CD8-positive, alpha-beta memory T cell (primary cell): ENCODE data around the gene GOLGA6L7. TPM values are rescaled to one million over a fixed set of nuclear protein-coding genes. Genes with fewer than 3 reads are reported as not detected.
A peak's percentile ranks its signal among the peaks of the same experiment; 100 is the strongest.
"Not testable (repeated sequence)": the region's sequence is repeated elsewhere in the genome, so short reads cannot be mapped to it uniquely, and the experiment has no call there.

ENCODE experiments used
- CTCF ChIA-PET: fragments of 350-600 bp; sonication (Branson Sonifier 250); formaldehyde crosslinking; loops from one replicate; lab custom pipeline; 2021; ENCODE audit warnings: antibody characterized with exemption; lab: Charles Lee
- POLR2A ChIA-PET: fragments of 350-600 bp; sonication (Branson Sonifier 250); formaldehyde crosslinking; loops from one replicate; lab custom pipeline; 2021; ENCODE audit warnings: antibody characterized with exemption; lab: Charles Lee
- DNase-seq, 5 donors: peaks; one replicate each; pipeline versions ENCODE4 v3.0.0 to v3.0.0-alpha.2; 2020 to 2022; ENCODE audit warnings: mixed read lengths in 1 of 5
- H3K27ac ChIP-seq: one replicate; pipeline ENCODE4 v1.7.0; 2013; ENCODE audit warnings: low read depth, mild to moderate bottlenecking, low read length, moderate library complexity
- H3K27me3 ChIP-seq: 2 replicates; pipeline ENCODE4 v1.7.0; 2013; ENCODE audit warnings: low read length, mild to moderate bottlenecking; ENCODE audit not compliant: insufficient read depth, poor library complexity, severe bottlenecking
- H3K36me3 ChIP-seq: 2 replicates; pipeline ENCODE4 v1.7.0; 2013; ENCODE audit warnings: mild to moderate bottlenecking, low read length, moderate library complexity; ENCODE audit not compliant: insufficient read depth
- H3K4me1 ChIP-seq: 2 replicates; pipeline ENCODE4 v1.7.0; 2013; ENCODE audit warnings: mild to moderate bottlenecking, low read length, moderate library complexity; ENCODE audit not compliant: insufficient read depth
- H3K4me3 ChIP-seq: 2 replicates; pipeline ENCODE4 v1.7.0; 2013; ENCODE audit warnings: mild to moderate bottlenecking, low read length
- H3K9me3 ChIP-seq: 2 replicates; pipeline ENCODE4 v1.7.0; 2013; ENCODE audit warnings: mild to moderate bottlenecking, low read length
- H3K27ac Mint-ChIP-seq, 8 donors: one replicate each; pipeline ENCODE4 v1.8.0; 2020 to 2021; ENCODE audit warnings: mixed read lengths in 8 of 8, mild to moderate bottlenecking in 6 of 8, inconsistent platforms in 3 of 8, moderate library complexity in 3 of 8
- H3K27me3 Mint-ChIP-seq, 2 donors: one replicate each; pipeline ENCODE4 v1.8.0; 2020 to 2021; ENCODE audit warnings: mixed read lengths in 2 of 2, mild to moderate bottlenecking in 1 of 2, moderate library complexity in 1 of 2
- H3K36me3 Mint-ChIP-seq, 3 donors: one replicate each; pipeline ENCODE4 v1.8.0; 2020 to 2021; ENCODE audit warnings: mixed read lengths in 3 of 3, inconsistent platforms in 1 of 3, mild to moderate bottlenecking in 1 of 3
- H3K4me1 Mint-ChIP-seq, 3 donors: one replicate each; pipeline ENCODE4 v1.8.0; 2020 to 2021; ENCODE audit warnings: mixed read lengths in 3 of 3, inconsistent platforms in 1 of 3, mild to moderate bottlenecking in 1 of 3
- H3K4me3 Mint-ChIP-seq, 7 donors: one replicate each; pipeline ENCODE4 v1.8.0; 2020 to 2021; ENCODE audit warnings: mixed read lengths in 7 of 7, mild to moderate bottlenecking in 6 of 7, moderate library complexity in 4 of 7, inconsistent platforms in 2 of 7
- H3K9me3 Mint-ChIP-seq, 5 donors: one replicate each; pipeline ENCODE4 v1.8.0; 2020 to 2022; ENCODE audit warnings: mixed read lengths in 5 of 5, mild to moderate bottlenecking in 3 of 5, moderate library complexity in 2 of 5, inconsistent platforms in 1 of 5
- polyA plus RNA-seq: library from polyadenylated mRNA; unstranded; fragments of 300-500 nt; fragmentation: Illumina TruSeq; gene quantifications from one replicate; pipeline ENCODE4 v1.2.3, GENCODE V29; 2021
- total RNA-seq, 2 experiments: library from RNA; stranded (reverse); gene quantifications; one replicate each; pipeline ENCODE4 v1.2.3, GENCODE V29; 2021

The GOLGA6L7 gene
- total and polyA plus RNA-seq, 3 experiments from 2014 or later, result not detected

GRCh38 chr15:28810444-28810843 is 38.0 kb downstream of the GOLGA6L7 start:
- H3K36me3 ChIP-seq, H3K36me3 Mint-ChIP-seq, DNase-seq, H3K27me3 ChIP-seq, H3K4me1 Mint-ChIP-seq, H3K27me3 Mint-ChIP-seq, CTCF ChIA-PET, H3K27ac ChIP-seq, H3K4me1 ChIP-seq, H3K9me3 Mint-ChIP-seq, H3K9me3 ChIP-seq, H3K4me3 Mint-ChIP-seq, POLR2A ChIA-PET, H3K4me3 ChIP-seq: not testable (repeated sequence)
- peak overlapping the region in 1 of 8 donors; percentile 47 for H3K27ac Mint-ChIP-seq

- H3K36me3 Mint-ChIP-seq, CTCF ChIA-PET: not testable (repeated sequence)
Measured at GRCh38 chr15:28808136-28808535, 40.3 kb downstream of the GOLGA6L7 start.

GRCh38 chr15:28800366-28800765 is 48.1 kb downstream of the GOLGA6L7 start:
- H3K27me3 Mint-ChIP-seq, H3K4me3 ChIP-seq, H3K36me3 ChIP-seq, H3K27me3 ChIP-seq, CTCF ChIA-PET, POLR2A ChIA-PET, H3K4me1 Mint-ChIP-seq, H3K9me3 ChIP-seq, H3K27ac ChIP-seq, H3K4me3 Mint-ChIP-seq, H3K9me3 Mint-ChIP-seq, H3K36me3 Mint-ChIP-seq, DNase-seq, H3K4me1 ChIP-seq, H3K27ac Mint-ChIP-seq: not testable (repeated sequence)

More at GRCh38 chr15:28808136-28808535, 40.3 kb downstream of the GOLGA6L7 start:
- H3K4me1 Mint-ChIP-seq, H3K27me3 Mint-ChIP-seq, H3K4me3 ChIP-seq, DNase-seq, H3K4me3 Mint-ChIP-seq, H3K4me1 ChIP-seq, H3K27ac Mint-ChIP-seq, H3K27me3 ChIP-seq, H3K36me3 ChIP-seq, H3K27ac ChIP-seq, H3K9me3 Mint-ChIP-seq, POLR2A ChIA-PET, H3K9me3 ChIP-seq: not testable (repeated sequence)

- H3K27me3 ChIP-seq, POLR2A ChIA-PET: not testable (repeated sequence)
Measured at GRCh38 chr15:28798234-28798633, 50.2 kb downstream of the GOLGA6L7 start.

GRCh38 chr15:28794231-28794630 is 54.2 kb downstream of the GOLGA6L7 start:
- H3K4me1 Mint-ChIP-seq, H3K27ac Mint-ChIP-seq, H3K27ac ChIP-seq, DNase-seq, H3K36me3 Mint-ChIP-seq, H3K9me3 ChIP-seq, POLR2A ChIA-PET, CTCF ChIA-PET, H3K27me3 ChIP-seq, H3K9me3 Mint-ChIP-seq, H3K36me3 ChIP-seq, H3K4me3 Mint-ChIP-seq, H3K4me1 ChIP-seq, H3K4me3 ChIP-seq: not testable (repeated sequence)
- peaks cover 2 to 14% of the 10 kb centered on the region in 2 donors for H3K27me3 Mint-ChIP-seq

More at GRCh38 chr15:28798234-28798633, 50.2 kb downstream of the GOLGA6L7 start:
- CTCF ChIA-PET, H3K27me3 Mint-ChIP-seq, H3K27ac Mint-ChIP-seq, DNase-seq, H3K4me1 Mint-ChIP-seq, H3K36me3 ChIP-seq, H3K9me3 ChIP-seq, H3K27ac ChIP-seq, H3K4me3 ChIP-seq, H3K4me3 Mint-ChIP-seq, H3K9me3 Mint-ChIP-seq, H3K4me1 ChIP-seq, H3K36me3 Mint-ChIP-seq: not testable (repeated sequence)

Other genes with a start within 250 kb of the GOLGA6L7 start
- under 1 TPM in 1 of 2 experiments, not detected in 1; 0.53 TPM for gene GOLGA8M, start 136.2 kb downstream of the GOLGA6L7 start, total RNA-seq
- gene GOLGA8M, start 136.2 kb downstream of the GOLGA6L7 start, polyA plus RNA-seq, result not detected
- gene APBA2, start 37.3 kb upstream of the GOLGA6L7 start, total RNA-seq, result 10 to 100 TPM; 15.7 to 18.0 TPM
- gene APBA2, start 37.3 kb upstream of the GOLGA6L7 start, polyA plus RNA-seq, result 38.8 TPM